Heart left ventricle (tissue), 16 donors: Measurements from ENCODE around the gene MN1. TPM values are rescaled to one million over a fixed set of nuclear protein-coding genes. Genes with fewer than 3 reads are reported as not detected.

Experiments
- ATAC-seq, 4 donors: fragments of 200-7000 bp; cut with Tn5 transposase; one replicate each; pipeline ENCODE4 v1.9.1; 2020 to 2022; ENCODE audit warnings: moderate library complexity in 4 of 4, mild to moderate bottlenecking in 3 of 4, moderate number of reproducible peaks in 1 of 4
- DNase-seq, 5 donors: peaks; one replicate each; pipeline ENCODE4 v3.0.0-alpha.2; 2020
- H3K27ac ChIP-seq, 12 donors: fragments of 200-600 bp; sonication (generic) in 4 of 12; one replicate each; pipeline versions ENCODE4 v1.5.0 to v1.8.0; 2016 to 2022; ENCODE audit warnings: mild to moderate bottlenecking in 2 of 12
- H3K27me3 ChIP-seq, 9 donors: fragments of 200-600 bp; sonication (generic) in 2 of 9; one replicate each; pipeline versions ENCODE4 v1.5.1 to v1.8.0; 2016 to 2022; ENCODE audit warnings: mild to moderate bottlenecking in 3 of 9
- H3K36me3 ChIP-seq, 9 donors: fragments of 200-600 bp; sonication (generic) in 2 of 9; one replicate each; pipeline versions ENCODE4 v1.5.0 to v1.8.0; 2018 to 2022; ENCODE audit warnings: mild to moderate bottlenecking in 2 of 9
- H3K4me1 ChIP-seq, 12 donors: fragments of 200-600 bp; sonication (generic) in 4 of 12; one replicate each; pipeline versions ENCODE4 v1.5.0 to v1.8.0; 2016 to 2022; ENCODE audit warnings: mild to moderate bottlenecking in 3 of 12
- H3K4me3 ChIP-seq, 12 donors: fragments of 200-600 bp; sonication (generic) in 4 of 12; one replicate each; pipeline versions ENCODE4 v1.5.0 to v1.8.0; 2017 to 2022; ENCODE audit warnings: mild to moderate bottlenecking in 9 of 12, moderate library complexity in 4 of 12
- H3K9me3 ChIP-seq, 12 donors: fragments of 200-600 bp; sonication (generic) in 4 of 12; one replicate each; pipeline versions ENCODE4 v1.5.0 to v1.8.0; 2016 to 2022; ENCODE audit warnings: mild to moderate bottlenecking in 1 of 12
- CTCF ChIP-seq, 12 donors: fragments of 200-600 bp; sonication (generic) in 4 of 12; IDR thresholded peaks; one replicate each; pipeline versions ENCODE4 v1.5.0 to v1.8.0; 2018 to 2022; ENCODE audit warnings: antibody characterized with exemption in 12 of 12, mild to moderate bottlenecking in 5 of 12
- POLR2A ChIP-seq, 2 donors: fragments of 450-650 bp; IDR thresholded peaks; one replicate each; pipeline ENCODE4 v1.6.1; 2017; ENCODE audit warnings: antibody characterized with exemption in 2 of 2, mild to moderate bottlenecking in 2 of 2, moderate library complexity in 2 of 2
- WGBS, 4 donors: extraction: QIAGEN DNeasy Blood & Tissue Kit in 2 of 4; methylation state at CpG; one replicate each; pipeline versions ENCODE4 v1.1.5 to v1.1.7; 2013 to 2018; 5-methylcytosine and 5-hydroxymethylcytosine counted together
- intact Hi-C, 10 donors: fragments of 100-400 bp; cut with DNase I; formaldehyde crosslinking; loops; one replicate each; pipeline versions ENCODE4 v1.11.1 to v1.14.2; 2022
- polyA plus RNA-seq, 2 donors: library from polyadenylated mRNA; stranded (reverse); fragments of 200-250 nt; gene quantifications; one replicate each; pipeline ENCODE4 v1.2.3, GENCODE V29; 2013
- total RNA-seq, 9 donors: library from RNA; depleted of rRNA in 2 of 9; stranded (reverse); fragments of >200 nt in 2 of 9; fragmentation: NEBNext Ultra II Directional in 3 of 9; extraction: Animal tissue kit (Norgen Biotek cat#: 25700) in 3 of 9; gene quantifications; one replicate each; pipeline versions ENCODE4 v1.1.0 to v1.2.4, GENCODE V29; 2016 to 2023
- donor health status: ischemic (EF 13 %, LVEDD 7.1; RV severe dilation, severe dysfunction).
- donor health status: healthy with polysubstance abuse.
- donor health status: DM: no; HTN: yes; CAD: no.
- donor health status: DM: no; HTN: no; CAD: no.
- donor health status: ischemic (EF 25% LVEDD 6.9; RV normal size, moderate dysfunction).
- donor health status: ischemic (EF 25% LVEDD 5.7; RV mildly dilated, moderate dysfunction).
- donor health status: healthy.
- donor health status: DM: yes; HTN: yes; CAD: no.
- donor health status: ischemic (EF 35%, LVEDD 5.7; RV mildly dilated, moderate dysfunction).
- donor health status: nonischemic (EF 11% LVEDD 7.7; RV severe dilation, severe dysfunction).
- donor health status: DM: yes; HTN: yes; CAD: no.
- donor health status: PGD.
- donor health status: ischemic (EF 29% LVEDD 5.4; RV normal size, mild dysfunction).
- donor health status: nonischemic (EF 23%, LVEDD 6.1; RV moderate dilation, normal function).

MN1 gene
- total and polyA plus RNA-seq, 11 donors: 1.7 to 10.3 (median 4.9) TPM

GRCh38 chr22:27808451-27809225 is 7.1 kb upstream of the MN1 start:
- intact Hi-C loops: loop anchor here in 7 of 10 donors (5.0 to 10.0 kb wide), 5 partner anchors 174 to 1134 kb away; no protein-coding TSS in a partner anchor
- H3K4me3 ChIP-seq: no peak overlapping the region
- WGBS, 4 donors: 77 to 82% (median 79%) methylated on average over 18 of the region's 18 CpGs
- peak overlapping the region in 1 of 12 donors; percentile 54 for H3K27ac ChIP-seq
- TF ChIP-seq CTCF (IDR thresholded peaks at IDR 0.05) (no peak), POLR2A (IDR thresholded peaks at IDR 0.05) (no peak)
- ATAC-seq (no peak), DNase-seq (no peak)
- H3K4me1 ChIP-seq: peaks cover 0 to 23% (median 4%) of the 10 kb centered on the region in 12 donors
- no peaks in the 10 kb centered on the region for H3K36me3 ChIP-seq
- no peaks in the 10 kb centered on the region for H3K27me3 ChIP-seq
- H3K9me3 ChIP-seq: no peaks in the 10 kb centered on the region

DNA sequence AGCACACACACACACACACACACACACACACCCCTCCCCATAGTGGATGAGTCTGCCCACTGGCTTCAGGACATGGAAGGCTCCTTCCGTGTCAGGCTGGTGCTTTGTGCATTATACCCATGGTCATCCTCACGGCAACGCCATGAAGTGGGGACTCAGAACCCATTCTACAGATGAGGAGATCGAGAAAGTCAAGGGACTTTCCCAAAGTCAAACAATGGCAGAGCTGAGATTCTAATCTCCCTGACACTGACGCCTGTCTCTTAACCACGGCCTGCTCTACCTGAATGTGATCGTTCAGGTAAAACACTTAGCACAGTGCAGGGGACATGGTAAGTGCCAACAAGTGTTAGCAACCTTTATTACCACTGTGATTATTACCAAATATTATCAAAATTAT is 4.3 kb upstream of the MN1 start:
- intact Hi-C loops: loop anchor here in 9 of 10 donors (2.0 to 10.0 kb wide), 7 partner anchors 171 to 1131 kb away; no protein-coding TSS in a partner anchor
- no peak for TF ChIP-seq POLR2A (IDR thresholded peaks at IDR 0.05)
- TF ChIP-seq CTCF (IDR thresholded peaks at IDR 0.05): no peak
- Histone ChIP-seq H3K4me1 (peaks cover 0 to 34% (median 8%) of the 10 kb centered on the region in 12 donors), H3K4me3 (no peak overlapping the region), H3K36me3 (no peaks in the 10 kb centered on the region), H3K27me3 (peaks cover 0 to 16% (median 0%) of the 10 kb centered on the region in 9 donors), H3K27ac (no peak overlapping the region), H3K9me3 (no peaks in the 10 kb centered on the region)
- 85 to 94% (median 91%) methylated on average over 7 of the region's 7 CpGs for WGBS, 4 donors
- DNase-seq: peak in 1 of 5 donors; percentile 1
- no peak for ATAC-seq

GRCh38 chr22:27804470-27805297 is 3.1 kb upstream of the MN1 start:
- TF ChIP-seq CTCF (IDR thresholded peaks at IDR 0.05): peak; percentile 54 to 81 (median 75)
- no peak for TF ChIP-seq POLR2A (IDR thresholded peaks at IDR 0.05)
- no peak overlapping the region for H3K4me3 ChIP-seq
- WGBS, 4 donors: 23 to 29% (median 25%) methylated on average over 30 to 31 of the region's 31 CpGs

More at GRCh38 chr22:27804470-27805297, 3.1 kb upstream of the MN1 start:
- Histone ChIP-seq H3K36me3 (no peaks in the 10 kb centered on the region), H3K27ac (no peak overlapping the region), H3K27me3 (peaks cover 0 to 28% (median 4%) of the 10 kb centered on the region in 9 donors), H3K9me3 (no peaks in the 10 kb centered on the region), H3K4me1 (peaks cover 0 to 38% (median 16%) of the 10 kb centered on the region in 12 donors)
- DNase-seq (peak; percentile 71 to 82 (median 74)), ATAC-seq (peak in 3 of 4 donors; percentile 57 to 68 (median 67))
- intact Hi-C loops: loop anchor here (1.0 to 10.0 kb wide), 17 partner anchors 77 to 1132 kb away; no protein-coding TSS in a partner anchor
